HL-60/S4 (cell line): ENCODE measurements around the gene MAP2K2.

ENCODE experiments used
- in situ Hi-C: fragments of 300-500 bp; cut with MboI; formaldehyde crosslinking; loops from 2 replicates; pipeline ENCODE4 v1.14.3; 2022; ENCODE audit warnings: low sequenced_read_pairs

Gene MAP2K2

GRCh38 chr19:4081441-4082129 is 42.3 kb downstream of the MAP2K2 start:
- in situ Hi-C loops = no loop called here

GRCh38 chr19:4080473-4080872 is 43.4 kb downstream of the MAP2K2 start:
- in situ Hi-C loops = no loop called here

- in situ Hi-C loops = no loop called here
Observed at GRCh38 chr19:4077800-4078684, 45.9 kb downstream of the MAP2K2 start.

GRCh38 chr19:4077007-4077374 is 46.9 kb downstream of the MAP2K2 start:
- in situ Hi-C loops = no loop called here

- in situ Hi-C loops = no loop called here
Observed at GRCh38 chr19:4075373-4075772, 48.5 kb downstream of the MAP2K2 start.

- in situ Hi-C loops = no loop called here
Observed at GRCh38 chr19:4071610-4072009, 52.3 kb downstream of the MAP2K2 start.

- in situ Hi-C loops = no loop called here
Observed at GRCh38 chr19:4069331-4069959, 54.5 kb downstream of the MAP2K2 start.

- in situ Hi-C loops = no loop called here
Observed at GRCh38 chr19:4068047-4068966, 55.6 kb downstream of the MAP2K2 start.

- in situ Hi-C loops = no loop called here
Observed at GRCh38 chr19:4067396-4068046, 56.4 kb downstream of the MAP2K2 start.

GRCh38 chr19:4066682-4067395 is 57.1 kb downstream of the MAP2K2 start, which contains the start of gene ZBTB7A:
Gene ZBTB7A, minus strand, starts transcription at chr19:4066899. Its CDS starts 11,667 bp downstream, at chr19:4055232.
- in situ Hi-C loops = no loop called here

- in situ Hi-C loops = no loop called here
Observed at GRCh38 chr19:4066176-4066606, 57.7 kb downstream of the MAP2K2 start.

- in situ Hi-C loops = no loop called here
Observed at GRCh38 chr19:4065430-4066175, 58.3 kb downstream of the MAP2K2 start.

- in situ Hi-C loops = no loop called here
Observed at GRCh38 chr19:4064496-4065260, 59.2 kb downstream of the MAP2K2 start.

GRCh38 chr19:4064149-4064495 is 59.8 kb downstream of the MAP2K2 start:
- in situ Hi-C loops = no loop called here

- in situ Hi-C loops = no loop called here
Observed at GRCh38 chr19:4063369-4064148, 60.4 kb downstream of the MAP2K2 start.

- in situ Hi-C loops = no loop called here
Observed at GRCh38 chr19:4062419-4063368, 61.2 kb downstream of the MAP2K2 start.
